ENCODE results near the gene DGKH.
"Not testable (repeated sequence)": the region's sequence is repeated elsewhere in the genome, so short reads cannot be mapped to it uniquely, and the experiment has no call there.

Gene DGKH

DNA sequence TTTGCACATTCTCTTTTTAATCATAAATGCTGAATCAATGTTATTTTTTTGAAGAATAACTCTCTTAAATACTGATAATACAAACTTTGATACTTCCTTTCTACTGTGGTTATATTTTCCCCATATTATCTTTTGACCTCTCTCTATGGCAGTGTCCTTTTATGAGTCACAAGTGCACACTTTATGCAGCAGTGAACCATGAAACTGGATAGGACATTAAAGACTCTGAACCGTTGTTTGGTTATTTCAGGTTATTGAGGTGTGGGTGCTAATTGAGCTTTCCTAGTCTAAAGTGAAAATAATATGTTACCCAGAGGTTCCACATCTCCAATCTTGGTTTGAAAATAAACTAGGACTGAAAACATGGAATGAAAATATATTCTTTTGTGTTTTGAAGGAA, 71.4 kb downstream of the DGKH start:
- Mint-ChIP-seq H3K27me3 (no peaks in the 10 kb centered on the region), H3K27ac (no peak overlapping the region), H3K4me3 (no peak overlapping the region), H3K4me1 (no peaks in the 10 kb centered on the region), H3K36me3 (peaks cover 1% of the 10 kb centered on the region), H3K9me3 (no peaks in the 10 kb centered on the region)
- CTCF ChIA-PET = no interaction called here
- no peak for DNase-seq

DNA sequence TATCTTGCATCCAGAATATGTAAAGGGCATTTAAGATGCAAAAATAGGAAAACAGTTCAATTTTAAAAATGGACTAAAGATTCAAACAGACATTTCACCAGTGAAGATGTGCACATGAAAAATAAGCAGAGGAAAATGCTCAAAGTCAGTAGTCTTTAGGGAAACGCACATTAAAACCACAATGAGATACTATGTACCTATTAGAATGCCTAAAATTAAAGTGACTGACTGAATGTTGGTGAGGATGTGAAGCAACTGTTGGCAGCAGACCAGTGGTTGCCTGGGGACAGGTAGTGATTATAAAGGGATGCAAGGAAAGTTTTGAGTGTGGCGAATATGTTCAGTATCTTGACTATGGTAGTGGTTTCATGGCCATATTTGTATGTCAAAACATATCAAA, 75.2 kb downstream of the DGKH start:
- CTCF ChIA-PET = no interaction called here
- H3K4me3 Mint-ChIP-seq = no peak overlapping the region
- H3K36me3 Mint-ChIP-seq = peaks cover 9% of the 10 kb centered on the region
- H3K9me3 Mint-ChIP-seq = no peaks in the 10 kb centered on the region
- DNase-seq = no peak
- no peaks in the 10 kb centered on the region for H3K27me3 Mint-ChIP-seq
- H3K27ac Mint-ChIP-seq = no peak overlapping the region
- H3K4me1 Mint-ChIP-seq = no peaks in the 10 kb centered on the region

DNA sequence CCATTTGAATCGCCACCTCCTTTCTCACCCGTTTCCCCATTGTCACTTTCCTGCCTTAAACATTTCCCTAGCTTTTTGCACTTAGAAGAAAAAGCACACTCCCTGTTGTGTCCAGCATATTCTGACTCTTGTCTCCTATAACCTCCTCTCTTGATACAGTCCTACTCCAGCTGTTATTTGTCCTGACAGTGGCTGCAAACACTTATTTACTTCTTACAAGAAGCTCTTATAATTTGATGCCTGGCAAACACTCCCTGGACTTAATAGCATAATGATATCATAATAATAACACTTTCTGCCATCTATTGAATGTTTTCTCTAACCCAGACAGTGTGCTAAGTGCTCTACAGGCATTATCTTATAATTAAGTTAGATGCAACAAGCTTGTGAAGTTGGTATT, 76.6 kb downstream of the DGKH start:
- CTCF ChIA-PET = no interaction called here

DNA sequence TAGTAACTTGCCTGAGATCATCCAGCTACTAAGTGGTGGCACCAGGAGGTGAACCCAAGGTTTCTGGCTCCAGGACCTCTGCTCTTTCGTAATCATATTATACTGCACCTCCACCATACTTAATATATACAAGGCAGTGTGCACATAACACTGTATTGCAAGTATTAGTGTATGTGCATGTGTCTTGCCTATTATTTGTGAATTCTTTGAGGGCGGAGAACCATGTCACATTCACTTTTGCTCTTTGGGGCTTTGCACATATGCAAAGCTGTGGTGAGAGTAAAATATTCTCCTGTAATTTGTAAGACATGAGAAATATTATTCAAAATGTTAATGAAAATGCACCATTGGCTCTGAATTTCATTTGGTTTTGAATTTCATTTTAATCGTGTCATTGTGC, 78.6 kb downstream of the DGKH start:
- Mint-ChIP-seq H3K4me3 (no peak overlapping the region), H3K4me1 (no peaks in the 10 kb centered on the region), H3K9me3 (no peaks in the 10 kb centered on the region), H3K27ac (no peak overlapping the region), H3K27me3 (no peaks in the 10 kb centered on the region), H3K36me3 (peaks cover 11% of the 10 kb centered on the region)
- DNase-seq = no peak
- CTCF ChIA-PET = no interaction called here

More for the DNA sequence above, 76.6 kb downstream of the DGKH start:
- Mint-ChIP-seq H3K9me3 (no peaks in the 10 kb centered on the region), H3K4me1 (no peaks in the 10 kb centered on the region), H3K36me3 (peaks cover 9% of the 10 kb centered on the region), H3K4me3 (no peak overlapping the region), H3K27ac (no peak overlapping the region), H3K27me3 (no peaks in the 10 kb centered on the region)
- no peak for DNase-seq

DNA sequence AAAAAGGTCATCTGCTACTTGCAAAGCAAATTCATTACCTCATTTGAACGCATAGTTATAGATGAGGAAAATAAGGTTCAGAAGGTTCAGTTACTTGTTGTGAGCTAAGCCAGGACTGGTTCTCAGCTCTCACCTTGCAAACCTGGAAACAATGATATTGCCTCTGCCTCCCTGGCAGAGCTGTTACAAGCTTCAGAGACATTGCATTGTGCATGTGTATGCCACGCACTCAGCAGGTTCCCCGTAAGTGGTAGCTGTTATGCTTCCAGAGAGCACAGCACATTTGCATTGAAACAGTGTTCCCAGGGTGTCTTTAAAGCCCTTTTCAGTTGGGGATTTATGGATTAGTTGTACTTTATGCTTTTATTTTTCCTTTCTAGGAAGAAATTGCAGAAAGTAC, 80.6 kb downstream of the DGKH start:
- H3K27ac Mint-ChIP-seq = no peak overlapping the region
- CTCF ChIA-PET = interaction anchor here (1.2 kb wide), 1 partner anchor 16 kb away, joined by 3 read pairs; no protein-coding TSS in a partner anchor
- H3K36me3 Mint-ChIP-seq = peaks cover 19% of the 10 kb centered on the region
- H3K4me3 Mint-ChIP-seq = no peak overlapping the region
- H3K4me1 Mint-ChIP-seq = no peaks in the 10 kb centered on the region
- no peaks in the 10 kb centered on the region for H3K27me3 Mint-ChIP-seq
- H3K9me3 Mint-ChIP-seq = no peaks in the 10 kb centered on the region
- no peak for DNase-seq

DNA sequence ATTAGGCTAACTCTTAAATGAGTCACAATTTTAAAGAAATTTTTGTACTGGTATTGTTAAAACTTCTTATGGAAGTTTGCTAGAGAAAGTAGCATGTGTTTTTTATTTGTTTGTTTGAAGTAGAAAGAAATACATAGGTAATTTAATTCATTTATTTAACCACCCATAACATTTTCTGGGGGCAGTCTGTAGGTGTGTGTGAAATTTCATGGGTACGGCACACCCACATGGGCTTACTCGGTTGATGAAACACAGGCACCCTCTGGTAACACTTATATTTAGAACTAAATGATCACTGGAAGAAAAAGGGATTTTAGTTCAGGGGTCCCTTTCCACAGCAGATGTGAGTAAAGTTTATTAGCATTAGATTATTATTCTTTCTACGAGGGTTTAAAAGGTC, 88.1 kb downstream of the DGKH start:
- no peak for DNase-seq
- CTCF ChIA-PET = no interaction called here
- Mint-ChIP-seq H3K9me3 (no peaks in the 10 kb centered on the region), H3K4me1 (peaks cover 3% of the 10 kb centered on the region), H3K36me3 (peaks cover 32% of the 10 kb centered on the region), H3K4me3 (no peak overlapping the region), H3K27me3 (no peaks in the 10 kb centered on the region), H3K27ac (no peak overlapping the region)

DNA sequence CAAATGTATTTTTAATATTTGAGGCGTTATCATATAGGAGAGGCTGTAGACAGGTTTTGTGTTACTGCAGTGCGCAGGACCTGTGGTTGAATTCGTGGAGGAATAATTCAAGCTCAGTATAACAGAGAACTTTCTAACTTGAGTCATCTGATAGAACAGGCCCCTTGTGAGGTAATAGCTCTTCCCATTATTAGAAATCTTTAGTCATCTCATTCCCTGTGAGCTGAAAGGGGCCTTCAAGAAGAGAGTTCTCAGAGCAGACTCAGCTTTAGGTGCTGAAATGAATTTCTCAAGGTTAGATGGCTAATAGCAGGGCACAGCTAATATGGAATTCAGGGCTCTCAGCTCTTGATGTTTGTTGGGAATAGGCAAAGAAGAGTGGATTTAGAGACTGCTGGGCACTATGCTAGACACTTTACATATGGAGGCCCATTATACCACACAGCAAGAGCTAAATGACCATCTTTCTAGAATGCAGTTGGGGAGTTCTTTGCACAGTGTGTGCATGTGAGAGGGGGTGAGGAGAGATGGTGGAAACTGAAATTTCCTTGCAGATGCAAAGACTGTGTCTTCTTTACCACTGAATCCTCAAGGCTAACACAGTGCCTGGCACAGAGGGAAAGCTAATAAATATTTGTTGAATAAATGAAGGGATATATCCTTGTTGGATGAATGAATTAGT, 89.5 kb downstream of the DGKH start:
- no peak overlapping the region for H3K27ac Mint-ChIP-seq
- H3K36me3 Mint-ChIP-seq = peaks cover 32% of the 10 kb centered on the region
- CTCF ChIA-PET = no interaction called here
- no peak overlapping the region for H3K4me3 Mint-ChIP-seq
- H3K4me1 Mint-ChIP-seq = peaks cover 3% of the 10 kb centered on the region
- DNase-seq = no peak
- no peaks in the 10 kb centered on the region for H3K27me3 Mint-ChIP-seq
- no peaks in the 10 kb centered on the region for H3K9me3 Mint-ChIP-seq

DNA sequence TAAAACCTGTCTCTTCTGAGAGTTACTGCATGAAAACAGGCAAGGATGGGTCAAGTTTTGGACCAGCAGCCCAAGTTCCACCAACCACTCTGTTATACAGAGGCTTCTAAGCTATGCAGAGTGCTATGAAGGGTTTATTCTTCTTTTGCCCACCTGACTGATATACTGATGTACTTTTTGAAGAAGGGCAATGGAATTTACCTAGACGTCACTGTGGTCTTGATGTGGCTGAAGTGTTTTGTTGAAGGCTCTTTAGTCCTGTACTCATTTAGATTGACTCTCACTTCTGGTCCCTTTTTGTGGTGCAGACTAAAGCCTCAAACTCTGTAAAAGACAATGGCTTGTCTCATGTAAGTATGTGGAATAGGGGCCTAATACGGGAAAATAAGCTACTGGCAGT, 92.0 kb downstream of the DGKH start:
- Mint-ChIP-seq H3K36me3 (peaks cover 33% of the 10 kb centered on the region), H3K4me3 (no peak overlapping the region), H3K9me3 (no peaks in the 10 kb centered on the region), H3K27me3 (no peaks in the 10 kb centered on the region), H3K4me1 (peaks cover 3% of the 10 kb centered on the region), H3K27ac (no peak overlapping the region)
- no peak for DNase-seq
- CTCF ChIA-PET = no interaction called here

DNA sequence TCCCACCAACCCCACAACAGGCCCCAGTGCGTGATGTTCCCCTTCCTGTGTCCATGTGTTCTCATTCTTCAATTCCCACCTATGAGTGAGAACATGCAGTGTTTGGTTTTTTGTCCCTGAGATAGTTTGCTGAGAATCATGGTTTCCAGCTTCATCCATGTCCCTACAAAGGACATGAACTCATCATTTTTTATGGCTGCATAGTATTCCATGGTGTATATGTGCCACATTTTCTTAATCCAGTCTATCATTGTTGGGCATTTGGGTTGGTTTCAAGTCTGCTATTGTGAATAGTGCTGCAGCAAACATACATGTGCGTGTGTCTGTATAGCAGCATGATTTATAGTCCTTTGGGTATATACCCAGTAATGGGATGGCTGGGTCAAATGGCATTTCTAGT, 92.6 kb downstream of the DGKH start:
- H3K36me3 Mint-ChIP-seq = peaks cover 29% of the 10 kb centered on the region
- H3K27ac Mint-ChIP-seq, H3K4me1 Mint-ChIP-seq, DNase-seq, H3K4me3 Mint-ChIP-seq, CTCF ChIA-PET, H3K27me3 Mint-ChIP-seq, H3K9me3 Mint-ChIP-seq: not testable (repeated sequence)

DNA sequence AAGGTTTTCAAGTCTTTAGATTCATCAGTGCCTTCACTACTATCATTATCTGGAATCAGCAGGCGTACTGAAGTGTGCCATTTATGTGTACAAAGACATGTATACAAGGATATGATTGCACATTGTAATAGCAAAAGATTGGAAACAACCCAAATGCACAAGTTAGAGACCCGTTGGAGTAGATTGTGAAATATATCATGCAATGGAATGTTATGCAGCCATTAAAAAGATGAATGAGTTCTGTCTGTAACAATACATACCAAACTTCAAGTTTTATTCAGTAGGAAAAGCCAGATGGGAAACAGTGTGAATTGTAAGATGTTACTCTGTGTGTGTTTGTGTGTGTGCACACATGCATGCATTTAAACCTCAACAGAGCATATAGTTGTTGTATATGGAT, 97.9 kb downstream of the DGKH start:
- no peak overlapping the region for H3K27ac Mint-ChIP-seq
- H3K27me3 Mint-ChIP-seq = no peaks in the 10 kb centered on the region
- peaks cover 21% of the 10 kb centered on the region for H3K4me1 Mint-ChIP-seq
- no peak for DNase-seq
- CTCF ChIA-PET = no interaction called here
- H3K9me3 Mint-ChIP-seq = no peaks in the 10 kb centered on the region
- H3K4me3 Mint-ChIP-seq = no peak overlapping the region
- peaks cover 17% of the 10 kb centered on the region for H3K36me3 Mint-ChIP-seq

DNA sequence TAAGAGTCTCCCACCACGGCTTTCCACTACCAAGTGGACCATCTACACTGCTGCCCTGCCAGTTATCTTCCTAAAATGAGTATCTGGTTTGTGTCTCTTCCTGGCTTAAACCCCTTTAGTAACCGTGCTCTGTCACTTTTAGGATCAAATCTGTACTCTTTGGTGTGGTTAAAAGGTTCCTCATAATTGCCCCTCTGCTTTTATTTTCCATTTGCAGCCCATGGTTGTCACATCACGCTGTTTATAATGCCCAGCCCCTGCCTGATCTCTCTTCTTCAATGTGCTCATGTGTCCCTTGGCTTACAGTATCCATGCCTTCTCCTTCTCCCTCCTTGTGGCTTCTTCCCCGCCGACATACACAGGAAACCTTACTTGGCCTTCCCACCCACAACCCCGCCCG, 100.1 kb downstream of the DGKH start:
- no peak for DNase-seq
- peaks cover 11% of the 10 kb centered on the region for H3K36me3 Mint-ChIP-seq
- peaks cover 19% of the 10 kb centered on the region for H3K4me1 Mint-ChIP-seq
- H3K9me3 Mint-ChIP-seq = no peaks in the 10 kb centered on the region
- no peaks in the 10 kb centered on the region for H3K27me3 Mint-ChIP-seq
- no peak overlapping the region for H3K27ac Mint-ChIP-seq
- H3K4me3 Mint-ChIP-seq = no peak overlapping the region
- CTCF ChIA-PET = no interaction called here

DNA sequence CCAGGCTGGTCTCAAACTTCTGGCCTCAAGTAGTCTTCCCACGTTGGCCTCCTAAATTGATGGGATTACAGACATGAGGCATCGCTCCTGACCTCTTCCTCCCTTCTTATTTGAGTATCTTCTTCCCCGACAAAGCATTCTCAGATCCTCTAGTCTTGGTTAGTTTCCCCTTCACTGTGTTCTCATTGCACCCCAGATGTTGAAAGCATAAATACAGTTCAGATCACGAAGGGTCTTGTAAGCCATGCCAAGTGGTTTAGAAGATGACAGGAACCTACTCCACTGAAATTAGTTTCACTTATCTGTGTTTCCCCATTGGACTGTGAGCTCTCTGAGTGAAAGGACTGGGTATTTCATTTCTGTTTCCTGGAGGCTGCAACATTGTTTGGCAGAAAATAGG, 100.7 kb downstream of the DGKH start:
- peaks cover 19% of the 10 kb centered on the region for H3K4me1 Mint-ChIP-seq
- DNase-seq = no peak
- CTCF ChIA-PET = no interaction called here
- H3K36me3 Mint-ChIP-seq = peaks cover 11% of the 10 kb centered on the region
- H3K27me3 Mint-ChIP-seq = no peaks in the 10 kb centered on the region
- no peak overlapping the region for H3K4me3 Mint-ChIP-seq
- no peaks in the 10 kb centered on the region for H3K9me3 Mint-ChIP-seq
- no peak overlapping the region for H3K27ac Mint-ChIP-seq

DNA sequence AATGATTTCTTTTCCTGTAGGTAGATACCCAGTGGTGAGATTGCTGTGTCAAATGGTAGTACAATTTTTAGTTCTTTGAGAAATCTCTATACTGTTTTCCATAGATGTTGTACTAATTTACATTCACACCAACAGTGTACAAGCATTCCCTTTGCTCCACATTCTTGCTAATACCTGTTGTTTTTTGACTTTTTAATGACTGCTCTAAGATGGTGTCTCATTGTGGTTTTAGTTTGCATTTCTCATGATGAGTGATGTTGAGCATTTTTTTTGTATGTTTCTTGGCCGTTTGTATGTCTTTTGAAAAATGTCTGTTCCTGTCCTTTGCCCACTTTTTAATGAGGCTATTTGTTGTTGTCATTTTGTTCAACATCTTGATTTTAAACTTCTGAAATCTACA, 103.3 kb downstream of the DGKH start:
- peaks cover 18% of the 10 kb centered on the region for H3K36me3 Mint-ChIP-seq

DNA sequence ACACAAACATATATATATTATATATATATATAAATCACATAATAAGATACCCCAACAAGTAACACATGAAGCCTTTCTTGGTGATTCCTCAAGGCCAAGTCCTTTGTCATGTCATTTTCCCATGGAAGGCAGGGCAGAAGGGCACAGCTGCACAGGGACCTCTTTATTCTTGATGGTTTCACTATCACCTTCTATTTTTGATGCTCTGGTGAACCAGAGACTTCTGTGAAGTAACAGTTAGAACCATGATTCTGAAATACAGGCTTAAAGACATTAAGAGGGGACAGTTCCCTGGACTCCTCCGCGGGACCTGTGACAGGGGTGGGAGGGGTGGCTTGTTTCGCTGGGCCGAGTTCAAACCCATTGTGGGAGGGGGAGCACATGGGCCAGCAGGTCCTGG, 104.0 kb downstream of the DGKH start:
- CTCF ChIA-PET = no interaction called here
- no peak overlapping the region for H3K4me3 Mint-ChIP-seq
- no peak for DNase-seq
- H3K36me3 Mint-ChIP-seq = peaks cover 18% of the 10 kb centered on the region
- H3K27ac Mint-ChIP-seq = no peak overlapping the region
- H3K4me1 Mint-ChIP-seq = peaks cover 19% of the 10 kb centered on the region
- H3K9me3 Mint-ChIP-seq = no peaks in the 10 kb centered on the region
- no peaks in the 10 kb centered on the region for H3K27me3 Mint-ChIP-seq

More for the DNA sequence above, 103.3 kb downstream of the DGKH start:
- Mint-ChIP-seq H3K27ac (no peak overlapping the region), H3K4me3 (no peak overlapping the region), H3K27me3 (no peaks in the 10 kb centered on the region), H3K9me3 (no peaks in the 10 kb centered on the region), H3K4me1 (peaks cover 19% of the 10 kb centered on the region)
- CTCF ChIA-PET = no interaction called here
- no peak for DNase-seq

DNA sequence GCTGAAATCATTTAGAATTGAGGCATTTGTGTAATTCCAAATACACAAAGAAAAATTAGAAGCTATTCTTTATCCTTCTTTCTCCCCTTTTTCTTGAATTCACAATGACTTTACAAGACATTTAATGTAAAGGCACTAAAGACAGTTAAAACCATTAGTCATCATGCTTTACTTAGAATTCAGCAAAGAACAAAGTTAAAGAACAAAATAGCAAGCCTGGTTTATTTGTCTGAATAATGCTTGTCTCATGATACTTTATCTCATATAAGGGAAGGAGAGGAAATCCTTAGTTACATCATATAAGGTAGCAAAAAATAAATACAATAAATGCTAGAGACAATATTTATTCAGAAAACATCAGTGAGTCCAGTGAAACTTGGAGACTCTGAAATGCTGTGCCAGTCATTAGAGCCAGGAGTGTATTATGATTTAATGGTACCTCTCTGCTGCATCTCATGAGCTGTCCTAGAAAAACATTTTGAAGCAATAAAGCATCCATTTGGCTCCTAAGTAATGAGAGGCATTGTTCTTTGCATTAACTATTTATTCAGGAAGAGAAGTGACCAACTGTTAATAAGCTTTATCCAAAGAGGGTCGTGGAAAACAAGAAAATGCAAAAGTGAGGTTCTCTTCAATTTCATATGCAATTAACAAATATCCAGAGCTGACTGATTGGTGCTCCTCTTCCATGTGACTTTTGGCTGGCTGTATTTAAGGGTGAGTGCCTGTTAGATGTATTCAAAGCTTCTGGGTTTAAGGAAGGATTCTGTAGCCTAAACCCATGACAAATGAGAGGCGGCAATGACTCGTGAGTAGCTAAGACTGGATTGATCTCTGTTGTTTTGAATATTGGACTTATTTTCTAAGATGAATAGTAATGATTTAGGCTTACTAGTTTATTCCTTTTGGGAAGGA, 105.0 kb downstream of the DGKH start:
- H3K9me3 Mint-ChIP-seq = no peaks in the 10 kb centered on the region
- H3K4me3 Mint-ChIP-seq = no peak overlapping the region
- DNase-seq = no peak
- H3K27ac Mint-ChIP-seq = no peak overlapping the region
- peaks cover 20% of the 10 kb centered on the region for H3K36me3 Mint-ChIP-seq
- peaks cover 12% of the 10 kb centered on the region for H3K4me1 Mint-ChIP-seq
- no peaks in the 10 kb centered on the region for H3K27me3 Mint-ChIP-seq
- CTCF ChIA-PET = interaction anchor here (0.6 kb wide), 1 partner anchor 316 kb away, joined by 3 read pairs; no protein-coding TSS in a partner anchor

Data from activated naive CD4-positive, alpha-beta T cell treated with anti-CD3 and anti-CD28 coated beads, Interleukin-2, amount 10 ng/mL, durations not matched to agents 7 days and 5 days (primary cell).